Erythroblast (primary cell): Measurements from ENCODE around the gene MKLN1.

ENCODE experiments used
- GATA1 ChIP-seq: IDR thresholded peaks from 2 replicates; pipeline ENCODE4 v1.6.1; 2011; ENCODE audit warnings: low read depth, mild to moderate bottlenecking, control low read depth, low read length, moderate library complexity
- POLR2A ChIP-seq: IDR thresholded peaks from 2 replicates; pipeline ENCODE4 v1.6.1; 2011; ENCODE audit warnings: mild to moderate bottlenecking, low read length

DNA sequence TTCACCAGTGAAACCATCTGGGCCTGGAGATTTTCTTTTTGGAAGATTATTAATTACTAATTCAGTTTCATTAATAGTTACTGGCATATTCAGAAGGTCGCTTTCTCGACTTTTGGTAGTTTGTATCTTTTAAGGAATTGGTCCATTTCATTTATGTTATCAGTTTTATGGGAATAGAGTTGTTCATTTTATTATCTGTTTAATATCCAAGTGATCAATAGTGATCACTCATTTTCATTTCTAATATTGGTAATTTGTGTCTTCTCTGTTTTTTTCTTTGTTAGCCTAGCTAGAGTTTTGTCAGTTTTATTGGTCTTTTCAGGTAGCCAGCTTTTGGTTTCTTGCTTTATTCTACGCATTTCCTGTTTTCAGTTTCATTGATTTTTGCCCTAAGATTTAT is 31.0 kb downstream of the MKLN1 start:
- TF ChIP-seq POLR2A (no peak), GATA1 (no peak)
